ENCODE measurements around the gene CHN1.

- TF ChIP-seq TAF1 (IDR thresholded peaks at IDR 0.05; ENCODE audit: borderline replicate concordance, insufficient read depth, low read length) = no peak
- TF ChIP-seq POLR2AphosphoS5 (IDR thresholded peaks at IDR 0.05; ENCODE audit: low read depth, low read length) = no peak
- TF ChIP-seq REST (IDR thresholded peaks at IDR 0.05; ENCODE audit: insufficient read depth in 1 of 2, low read depth in 2 of 2, low read length in 2 of 2) = no peak
- no peak for TF ChIP-seq SIN3A (IDR thresholded peaks at IDR 0.05; ENCODE audit: borderline replicate concordance, insufficient read depth, low read length)
- TF ChIP-seq FOXP2 (optimal IDR thresholded peaks at IDR 0.05; ENCODE audit: borderline replicate concordance, extremely low read depth, extremely low read length, insufficient read depth) = no peak
These were observed 31.4 kb upstream of the CHN1 start for GRCh38 chr2:175036582-175037018.
